GM19324 (cell line): ENCODE data around the gene ZNHIT6.

Experiments used
- ATAC-seq: cut with Tn5 transposase; IDR thresholded peaks from one replicate; pipeline ENCODE4 v1.9.1; 2021; ENCODE audit warnings: mild to moderate bottlenecking, moderate library complexity; ENCODE audit not compliant: unreplicated experiment, low FRiP score

Gene ZNHIT6

DNA sequence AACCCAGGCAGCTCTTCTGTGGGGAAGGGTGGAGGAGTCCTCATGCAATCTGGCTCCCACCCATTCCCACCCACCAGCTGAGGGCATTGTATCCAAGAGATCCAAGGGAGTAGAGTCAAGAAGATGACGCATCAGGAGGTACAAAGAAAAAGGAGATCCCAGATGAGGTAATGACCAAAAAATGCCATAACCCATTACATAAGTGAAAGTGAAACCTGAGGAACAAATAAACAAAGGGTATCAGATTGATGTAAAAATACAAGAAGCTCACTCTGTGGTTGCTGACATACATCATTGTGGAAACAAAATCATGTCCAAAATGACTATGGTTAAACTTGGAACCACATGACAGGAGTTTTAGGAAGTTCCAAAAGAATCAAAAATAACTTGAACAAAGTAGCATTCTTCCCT is 85.2 kb downstream of the ZNHIT6 start:
- no peak for ATAC-seq

GRCh38 chr1:85621430-85621829 is 86.8 kb downstream of the ZNHIT6 start:
- no peak for ATAC-seq

- ATAC-seq = no peak
Measured at GRCh38 chr1:85617633-85618100, 90.6 kb downstream of the ZNHIT6 start.

- ATAC-seq = no peak
Measured at GRCh38 chr1:85616736-85617135, 91.5 kb downstream of the ZNHIT6 start.

- no peak for ATAC-seq
Measured at GRCh38 chr1:85616364-85616705, 91.9 kb downstream of the ZNHIT6 start.

GRCh38 chr1:85615586-85616363 is 92.5 kb downstream of the ZNHIT6 start:
- no peak for ATAC-seq

GRCh38 chr1:85612704-85613361 is 95.4 kb downstream of the ZNHIT6 start:
- ATAC-seq = no peak

DNA sequence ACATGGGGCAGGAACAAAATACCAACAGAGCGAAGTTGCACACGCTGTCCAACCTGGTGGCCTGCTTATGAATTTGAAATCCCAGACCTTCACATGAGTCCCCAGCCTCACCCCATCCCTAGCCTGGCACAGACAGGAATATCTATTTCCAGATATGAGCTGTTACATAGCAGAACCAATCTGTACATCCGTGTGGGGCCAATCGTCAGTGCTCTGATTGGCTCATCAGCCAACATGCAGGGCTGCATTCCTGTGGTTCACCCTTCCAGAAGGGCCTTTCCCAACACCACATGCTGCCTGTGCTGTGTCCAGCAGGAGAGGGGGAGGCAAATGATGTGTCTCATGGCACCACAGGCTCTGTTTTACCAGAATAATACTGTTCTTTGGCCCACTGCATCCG is 96.4 kb downstream of the ZNHIT6 start:
- no peak for ATAC-seq

GRCh38 chr1:85611425-85611824 is 96.8 kb downstream of the ZNHIT6 start:
- ATAC-seq = no peak

GRCh38 chr1:85609976-85610375 is 98.3 kb downstream of the ZNHIT6 start:
- no peak for ATAC-seq

- ATAC-seq = no peak
Measured at GRCh38 chr1:85608851-85609250, 99.4 kb downstream of the ZNHIT6 start.

- ATAC-seq = no peak
Measured at GRCh38 chr1:85607921-85608265, 100.3 kb downstream of the ZNHIT6 start.

GRCh38 chr1:85607126-85607920 is 100.9 kb downstream of the ZNHIT6 start:
- ATAC-seq = no peak

- ATAC-seq = no peak
Measured at GRCh38 chr1:85606414-85606800, 101.8 kb downstream of the ZNHIT6 start.

DNA sequence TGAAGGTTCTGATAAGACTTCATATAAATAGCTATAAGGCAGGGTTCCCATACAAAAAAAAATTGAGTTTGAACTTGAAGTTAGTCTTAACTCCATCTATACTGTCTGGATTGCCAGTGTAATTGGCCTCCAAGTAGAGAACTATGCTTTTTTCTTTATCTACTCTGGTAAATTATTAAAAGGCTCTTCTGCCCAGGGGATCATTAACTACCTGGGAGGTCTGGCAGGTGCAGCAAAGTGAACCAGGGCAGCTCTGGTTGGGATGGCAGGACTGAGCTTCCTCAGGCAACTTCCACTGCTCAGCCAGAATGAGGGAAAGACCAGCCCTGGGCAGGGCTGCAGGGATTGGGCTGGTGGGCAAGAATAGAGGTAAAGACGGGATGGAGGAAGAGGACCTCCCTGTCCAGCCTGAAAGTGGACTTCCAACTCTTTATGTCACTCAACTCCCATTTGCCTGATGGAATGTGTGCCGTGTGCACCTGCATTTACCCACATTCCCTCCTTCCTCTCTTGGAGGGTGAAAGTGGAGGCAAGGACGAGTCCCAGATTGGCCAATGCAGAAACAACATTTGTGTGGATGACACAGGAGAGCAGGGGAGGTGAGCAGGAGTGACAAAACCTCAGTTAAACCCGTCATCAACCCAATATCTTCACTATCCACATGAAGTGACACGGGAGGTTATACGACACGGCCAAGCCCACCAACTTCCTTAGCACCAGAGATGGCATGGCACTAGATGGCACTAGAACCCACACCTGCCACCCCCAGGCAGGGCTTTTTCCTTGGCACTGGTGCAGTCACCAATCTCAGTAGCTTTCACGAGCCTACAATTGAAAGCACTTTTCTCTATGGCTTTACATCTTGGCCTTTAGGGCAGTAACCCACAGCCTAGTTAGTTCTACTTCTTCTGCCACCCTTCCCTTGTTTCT is 102.5 kb downstream of the ZNHIT6 start:
- ATAC-seq = no peak

GRCh38 chr1:85604298-85604997 is 103.8 kb downstream of the ZNHIT6 start:
- no peak for ATAC-seq

- no peak for ATAC-seq
Measured at GRCh38 chr1:85603086-85603880, 105.0 kb downstream of the ZNHIT6 start.

- no peak for ATAC-seq
Measured at GRCh38 chr1:85602571-85602970, 105.7 kb downstream of the ZNHIT6 start.

DNA sequence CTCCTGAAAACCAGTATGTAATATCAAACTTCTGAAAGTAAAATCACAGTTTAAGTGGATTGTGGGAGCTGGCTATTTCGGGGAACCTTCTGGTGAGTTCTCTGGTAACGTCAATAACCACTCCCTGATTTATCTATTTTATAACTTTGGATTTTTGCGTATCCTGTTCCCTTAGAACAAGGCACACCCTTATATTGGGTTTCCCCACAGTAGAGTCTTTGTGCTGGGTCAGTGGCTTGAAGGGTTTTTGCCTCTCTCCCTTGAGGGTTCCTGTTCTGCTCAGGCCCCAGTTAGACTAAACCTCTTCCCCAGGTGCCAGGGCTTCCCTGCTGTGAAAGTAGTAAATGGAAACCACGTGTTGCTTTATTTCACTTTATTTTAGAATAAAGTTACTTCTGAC is 106.3 kb downstream of the ZNHIT6 start:
- no peak for ATAC-seq
